HCT116 (cell line): Measurements from ENCODE around the gene RBM38. TPM values are rescaled to one million over a fixed set of nuclear protein-coding genes. Genes with fewer than 3 reads are reported as not detected.

Experiments
- ATAC-seq: fragments of 200-7000 bp; cut with Tn5 transposase; 2 replicates; pipeline ENCODE4 v1.9.1; 2020; ENCODE audit warnings: mild to moderate bottlenecking, moderate library complexity
- BruUV-seq: library from RNA; stranded (reverse); fragments of 400-500 nt; replicated peaks from 2 replicates; lab custom pipeline; 2021; lab: Mats Ljungman, UMichigan
- CTCF ChIA-PET: fragments of 300-600 bp; sonication (Branson Sonifier 250); formaldehyde crosslinking; loops from one replicate; lab custom pipeline; 2021; ENCODE audit warnings: antibody characterized with exemption; lab: Charles Lee
- POLR2A ChIA-PET: fragments of 300-600, 350-600 bp; sonication (Branson Sonifier 250); formaldehyde crosslinking; loops from one replicate; lab custom pipeline; 2021; ENCODE audit warnings: antibody characterized with exemption; lab: Charles Lee
- RAD21 ChIA-PET, 2 experiments: fragments of 300-600 bp; sonication (Branson Sonifier 250); formaldehyde crosslinking; loops; one replicate each; lab custom pipeline; 2023; ENCODE audit warnings: low total read pairs in 2 of 2; ENCODE audit not compliant: uncharacterized antibody in 2 of 2, unreplicated experiment in 2 of 2, low non-redundant PET in 1 of 2; lab: Charles Lee
- DNase-seq: peaks from one replicate; pipeline ENCODE4 v3.0.0-alpha.2; 2010; ENCODE audit warnings: low read depth, low spot score
- H2AFZ ChIP-seq: fragments of 200-600 bp; shearing (Covaris generic), sonication (generic); 2 replicates; pipeline ENCODE4 v1.6.1; 2017; ENCODE audit warnings: low read depth, mixed run types, mixed read lengths, antibody characterized with exemption, low read length; ENCODE audit not compliant: poor library complexity, severe bottlenecking
- H3K27ac ChIP-seq: 2 replicates; pipeline ENCODE4 v1.5.1; 2012; ENCODE audit warnings: low read depth, low read length
- H3K27me3 ChIP-seq: fragments of 200-600 bp; sonication (generic); 2 replicates; pipeline ENCODE4 v1.6.1; 2016; ENCODE audit warnings: mixed run types, low read length, mixed read lengths; ENCODE audit not compliant: insufficient read depth
- H3K36me3 ChIP-seq, 2 experiments: fragments of 200-500 bp in 1 of 2; fragments of 200-600 bp in 1 of 2; sonication (Bioruptor generic) in 1 of 2; sonication (generic) in 1 of 2; 2 replicates each; pipeline versions ENCODE4 v1.5.1 to v1.6.1; 2014 to 2016; ENCODE audit warnings: low read length in 2 of 2, inconsistent platforms in 1 of 2, mixed read lengths in 1 of 2, mixed run types in 1 of 2; ENCODE audit not compliant: insufficient read depth in 2 of 2, control insufficient read depth in 1 of 2
- H3K4me1 ChIP-seq, 2 experiments: fragments of 200-600 bp in 1 of 2; sonication (generic) in 1 of 2; 2 replicates each; pipeline versions ENCODE4 v1.5.1 to v1.6.1; 2012 to 2017; ENCODE audit warnings: low read length in 2 of 2, inconsistent platforms in 1 of 2, mild to moderate bottlenecking in 1 of 2, mixed read lengths in 1 of 2, mixed run types in 1 of 2, moderate library complexity in 1 of 2; ENCODE audit not compliant: insufficient read depth in 2 of 2, control insufficient read depth in 1 of 2
- H3K4me2 ChIP-seq: fragments of 200-600 bp; sonication (generic); 2 replicates; pipeline ENCODE4 v1.6.1; 2017; ENCODE audit warnings: mixed run types, low read length, mixed read lengths
- H3K4me3 ChIP-seq, 2 experiments: fragments of 200-600 bp in 1 of 2; sonication (generic) in 1 of 2; replicated peaks in 1 of 2; 2 replicates each; pipeline ENCODE4 v1.5.1; 2011 to 2016; ENCODE audit warnings: low read length in 2 of 2, control low read depth in 1 of 2, low read depth in 1 of 2, mild to moderate bottlenecking in 1 of 2, mixed read lengths in 1 of 2, mixed run types in 1 of 2
- H3K79me2 ChIP-seq: fragments of 200-600 bp; sonication (generic); 2 replicates; pipeline ENCODE4 v1.6.1; 2017; ENCODE audit warnings: mild to moderate bottlenecking, mixed run types, low read length, moderate library complexity, mixed read lengths; ENCODE audit not compliant: insufficient read depth
- H3K9ac ChIP-seq: fragments of 200-600 bp; sonication (generic); 2 replicates; pipeline ENCODE4 v1.6.1; 2016; ENCODE audit warnings: low read length, mixed read lengths
- H3K9me2 ChIP-seq: fragments of 200-600 bp; sonication (generic), shearing (Covaris generic); 2 replicates; pipeline ENCODE4 v1.6.1; 2017; ENCODE audit warnings: mixed run types, mild to moderate bottlenecking, moderate library complexity; ENCODE audit not compliant: insufficient read depth
- H3K9me3 ChIP-seq, 2 experiments: fragments of 200-500 bp in 1 of 2; fragments of 200-600 bp in 1 of 2; sonication (Bioruptor generic) in 1 of 2; sonication (generic) in 1 of 2; 2 replicates each; pipeline ENCODE4 v1.6.1; 2014 to 2017; ENCODE audit warnings: low read length in 2 of 2, mixed read lengths in 2 of 2, inconsistent platforms in 1 of 2, low read depth in 1 of 2, mild to moderate bottlenecking in 1 of 2, mixed run types in 1 of 2, moderate library complexity in 1 of 2; ENCODE audit not compliant: control insufficient read depth in 1 of 2, insufficient read depth in 1 of 2
- H4K20me1 ChIP-seq: fragments of 200-600 bp; sonication (generic), shearing (Covaris generic); 2 replicates; pipeline ENCODE4 v1.6.1; 2017; ENCODE audit warnings: mixed run types, mild to moderate bottlenecking, moderate library complexity; ENCODE audit not compliant: insufficient read depth
- CEBPB ChIP-seq: IDR thresholded peaks from 2 replicates; pipeline ENCODE4 v1.6.1; 2012; ENCODE audit warnings: low read depth
- EZH2phosphoT487 ChIP-seq: fragments of 200-600 bp; IDR thresholded peaks from 2 replicates; pipeline ENCODE4 v1.6.1; 2018; ENCODE audit warnings: antibody characterized with exemption, borderline replicate concordance
- JUND ChIP-seq: IDR thresholded peaks from 2 replicates; pipeline ENCODE4 v1.6.1; 2012
- POLR2A ChIP-seq: IDR thresholded peaks from 2 replicates; pipeline ENCODE4 v1.7.0; 2011; ENCODE audit warnings: borderline replicate concordance; ENCODE audit not compliant: insufficient read depth, insufficient read length; ENCODE audit errors: extremely low read depth
- RAD21 ChIP-seq: IDR thresholded peaks from 2 replicates; pipeline ENCODE4 v1.6.1; 2012; ENCODE audit warnings: low read depth, mild to moderate bottlenecking
- SP1 ChIP-seq: IDR thresholded peaks from 2 replicates; pipeline ENCODE4 v1.6.1; 2012; ENCODE audit warnings: low read depth
- TCF7L2 ChIP-seq: IDR thresholded peaks from 2 replicates; pipeline ENCODE4 v1.7.0; 2011; ENCODE audit warnings: borderline replicate concordance, inconsistent platforms; ENCODE audit not compliant: insufficient read depth, insufficient read length; ENCODE audit errors: extremely low read depth
- YY1 ChIP-seq: IDR thresholded peaks from 2 replicates; pipeline ENCODE4 v1.6.1; 2011; ENCODE audit warnings: low read length, low read depth, moderate library complexity, mild to moderate bottlenecking; ENCODE audit not compliant: insufficient replicate concordance; ENCODE audit errors: extremely low read depth
- intact Hi-C: fragments of 100-400 bp; cut with micrococcal nuclease; formaldehyde crosslinking; loops from 2 replicates; pipeline ENCODE4 v1.10.0; 2022
- total RNA-seq: library from RNA; stranded (reverse); gene quantifications from one replicate; pipeline ENCODE4 v1.2.1, GENCODE V29; 2021; ENCODE audit not compliant: unreplicated experiment
- TF ChIP-seq, protein P1 (sequence below): IDR thresholded peaks from 2 replicates; pipeline ENCODE4 v1.6.1; 2012; ENCODE audit warnings: low read depth
- TF ChIP-seq, protein P2 (sequence below): IDR thresholded peaks from 2 replicates; pipeline ENCODE4 v1.6.1; 2012
- TF ChIP-seq, protein P3 (sequence below): IDR thresholded peaks from 2 replicates; pipeline ENCODE4 v1.6.1; 2011; ENCODE audit warnings: mild to moderate bottlenecking, low read length, moderate library complexity; ENCODE audit not compliant: insufficient replicate concordance; ENCODE audit errors: extremely low read depth

Gene RBM38
- total RNA-seq, 1 experiment from 2014 or later: 36.2 TPM

DNA sequence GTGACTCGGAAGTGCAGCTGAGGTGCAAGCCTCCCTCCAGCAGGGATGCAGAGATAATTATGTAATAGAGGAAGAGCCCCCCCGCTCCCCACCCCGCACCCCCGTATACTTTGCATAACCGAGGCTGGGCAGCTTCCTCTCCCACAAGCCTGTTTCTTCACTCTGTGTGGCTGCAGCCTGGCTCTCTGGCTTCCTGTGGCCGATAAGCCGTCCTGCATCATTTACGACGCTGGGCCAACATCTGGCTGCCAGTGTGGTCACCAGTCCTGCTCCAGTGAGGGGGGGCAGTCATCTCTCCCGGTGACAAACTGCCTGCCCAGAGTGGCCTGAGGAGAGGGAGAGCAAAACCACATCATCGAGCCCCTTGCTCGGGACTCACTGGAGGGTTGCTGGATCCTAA, 59.2 kb downstream of the RBM38 start (continued):
- TF ChIP-seq, protein P1, sequence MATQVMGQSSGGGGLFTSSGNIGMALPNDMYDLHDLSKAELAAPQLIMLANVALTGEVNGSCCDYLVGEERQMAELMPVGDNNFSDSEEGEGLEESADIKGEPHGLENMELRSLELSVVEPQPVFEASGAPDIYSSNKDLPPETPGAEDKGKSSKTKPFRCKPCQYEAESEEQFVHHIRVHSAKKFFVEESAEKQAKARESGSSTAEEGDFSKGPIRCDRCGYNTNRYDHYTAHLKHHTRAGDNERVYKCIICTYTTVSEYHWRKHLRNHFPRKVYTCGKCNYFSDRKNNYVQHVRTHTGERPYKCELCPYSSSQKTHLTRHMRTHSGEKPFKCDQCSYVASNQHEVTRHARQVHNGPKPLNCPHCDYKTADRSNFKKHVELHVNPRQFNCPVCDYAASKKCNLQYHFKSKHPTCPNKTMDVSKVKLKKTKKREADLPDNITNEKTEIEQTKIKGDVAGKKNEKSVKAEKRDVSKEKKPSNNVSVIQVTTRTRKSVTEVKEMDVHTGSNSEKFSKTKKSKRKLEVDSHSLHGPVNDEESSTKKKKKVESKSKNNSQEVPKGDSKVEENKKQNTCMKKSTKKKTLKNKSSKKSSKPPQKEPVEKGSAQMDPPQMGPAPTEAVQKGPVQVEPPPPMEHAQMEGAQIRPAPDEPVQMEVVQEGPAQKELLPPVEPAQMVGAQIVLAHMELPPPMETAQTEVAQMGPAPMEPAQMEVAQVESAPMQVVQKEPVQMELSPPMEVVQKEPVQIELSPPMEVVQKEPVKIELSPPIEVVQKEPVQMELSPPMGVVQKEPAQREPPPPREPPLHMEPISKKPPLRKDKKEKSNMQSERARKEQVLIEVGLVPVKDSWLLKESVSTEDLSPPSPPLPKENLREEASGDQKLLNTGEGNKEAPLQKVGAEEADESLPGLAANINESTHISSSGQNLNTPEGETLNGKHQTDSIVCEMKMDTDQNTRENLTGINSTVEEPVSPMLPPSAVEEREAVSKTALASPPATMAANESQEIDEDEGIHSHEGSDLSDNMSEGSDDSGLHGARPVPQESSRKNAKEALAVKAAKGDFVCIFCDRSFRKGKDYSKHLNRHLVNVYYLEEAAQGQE: no peak
- TF ChIP-seq JUND (no peak), EZH2phosphoT487 (no peak), CEBPB (no peak)

DNA sequence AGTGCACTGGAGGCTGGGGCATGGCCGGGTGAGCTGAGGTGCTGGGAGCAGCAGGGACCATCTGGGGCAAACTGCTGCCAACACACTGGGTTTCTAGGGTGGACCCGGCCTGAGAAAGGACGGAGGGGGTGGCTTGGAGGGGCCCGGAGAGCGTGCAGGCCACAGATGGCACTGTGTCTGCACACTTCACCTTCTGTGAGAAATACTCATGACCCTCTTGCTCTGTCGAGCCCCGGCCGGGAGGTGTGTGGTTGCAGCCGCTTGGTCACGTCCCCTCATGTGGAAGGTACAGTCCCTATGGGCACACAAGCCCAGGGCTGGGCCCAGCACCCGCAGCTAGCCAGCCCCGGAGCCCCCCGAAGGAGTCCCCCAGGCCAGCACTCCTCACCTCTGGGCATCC, 59.7 kb downstream of the RBM38 start:
- H3K27me3 ChIP-seq: peaks cover 10% of the 10 kb centered on the region; the same call in 1 of the 2 replicates
- no peak for TF ChIP-seq RAD21
- no peak for TF ChIP-seq SP1
- no peak for TF ChIP-seq TCF7L2
- no peak for TF ChIP-seq POLR2A
- no peak for TF ChIP-seq CEBPB
- TF ChIP-seq, protein P2, sequence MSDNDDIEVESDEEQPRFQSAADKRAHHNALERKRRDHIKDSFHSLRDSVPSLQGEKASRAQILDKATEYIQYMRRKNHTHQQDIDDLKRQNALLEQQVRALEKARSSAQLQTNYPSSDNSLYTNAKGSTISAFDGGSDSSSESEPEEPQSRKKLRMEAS: no peak
- TF ChIP-seq YY1: no peak
- TF ChIP-seq, protein P3, sequence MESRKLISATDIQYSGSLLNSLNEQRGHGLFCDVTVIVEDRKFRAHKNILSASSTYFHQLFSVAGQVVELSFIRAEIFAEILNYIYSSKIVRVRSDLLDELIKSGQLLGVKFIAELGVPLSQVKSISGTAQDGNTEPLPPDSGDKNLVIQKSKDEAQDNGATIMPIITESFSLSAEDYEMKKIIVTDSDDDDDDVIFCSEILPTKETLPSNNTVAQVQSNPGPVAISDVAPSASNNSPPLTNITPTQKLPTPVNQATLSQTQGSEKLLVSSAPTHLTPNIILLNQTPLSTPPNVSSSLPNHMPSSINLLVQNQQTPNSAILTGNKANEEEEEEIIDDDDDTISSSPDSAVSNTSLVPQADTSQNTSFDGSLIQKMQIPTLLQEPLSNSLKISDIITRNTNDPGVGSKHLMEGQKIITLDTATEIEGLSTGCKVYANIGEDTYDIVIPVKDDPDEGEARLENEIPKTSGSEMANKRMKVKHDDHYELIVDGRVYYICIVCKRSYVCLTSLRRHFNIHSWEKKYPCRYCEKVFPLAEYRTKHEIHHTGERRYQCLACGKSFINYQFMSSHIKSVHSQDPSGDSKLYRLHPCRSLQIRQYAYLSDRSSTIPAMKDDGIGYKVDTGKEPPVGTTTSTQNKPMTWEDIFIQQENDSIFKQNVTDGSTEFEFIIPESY: no peak
- TF ChIP-seq JUND: no peak

More for the DNA sequence above, 59.7 kb downstream of the RBM38 start:
- Histone ChIP-seq H3K9me2 (no peaks in the 10 kb centered on the region), H4K20me1 (no peaks in the 10 kb centered on the region), H3K79me2 (no peaks in the 10 kb centered on the region), H3K36me3 (no peaks in the 10 kb centered on the region), H3K27ac (no peak overlapping the region), H3K4me2 (no peak overlapping the region), H3K4me3 (no peak overlapping the region), H2AFZ (no peak overlapping the region), H3K4me1 (peaks cover 7% of the 10 kb centered on the region in 2 experiments; a peak in 2 of 4 replicates), H3K9ac (no peak overlapping the region), H3K9me3 (peaks cover 0 to 3% of the 10 kb centered on the region in 2 experiments; a peak in 1 of 4 replicates)
- ChIA-PET CTCF (no interaction called here), POLR2A (no interaction called here), RAD21 (no interaction called here)
- intact Hi-C loops: no loop called here
- DNase-seq (no peak), ATAC-seq (no peak)
- BruUV-seq: no TSS peak
